HL-60/S4 (cell line): ENCODE results near the gene KRT25.

Source experiments
- in situ Hi-C: fragments of 300-500 bp; cut with MboI; formaldehyde crosslinking; loops from 2 replicates; pipeline ENCODE4 v1.14.3; 2022; ENCODE audit warnings: low sequenced_read_pairs

Gene KRT25

GRCh38 chr17:40699371-40699770 lies 55.8 kb downstream of the KRT25 start:
- in situ Hi-C loops: no loop called here
